Osteoblast (primary cell): Measurements from ENCODE around the gene SRRD. TPM values are rescaled to one million over a fixed set of nuclear protein-coding genes. Genes with fewer than 3 reads are reported as not detected.
A peak's percentile ranks its signal among the peaks of the same experiment; 100 is the strongest.

ENCODE experiments used
- DNase-seq: peaks from one replicate; pipeline ENCODE4 v3.0.0; 2011; ENCODE audit warnings: low spot score, mixed read lengths; ENCODE audit not compliant: insufficient read length; ENCODE audit errors: missing footprints
- H2AFZ ChIP-seq: 2 replicates; pipeline ENCODE4 v1.6.0; 2011; ENCODE audit warnings: mild to moderate bottlenecking, low read length
- H3K27ac ChIP-seq: 2 replicates; pipeline ENCODE4 v1.5.1; 2011; ENCODE audit warnings: mild to moderate bottlenecking, low read depth, low read length, moderate library complexity
- H3K27me3 ChIP-seq: 2 replicates; pipeline ENCODE4 v1.6.0; 2012; ENCODE audit warnings: mild to moderate bottlenecking, control low read depth, inconsistent platforms, low read length, moderate library complexity; ENCODE audit not compliant: insufficient read depth
- H3K36me3 ChIP-seq: 2 replicates; pipeline ENCODE4 v1.5.1; 2011; ENCODE audit warnings: mild to moderate bottlenecking, low read length, control low read depth, moderate library complexity; ENCODE audit not compliant: insufficient read depth
- H3K4me1 ChIP-seq: 2 replicates; pipeline ENCODE4 v1.5.1; 2011; ENCODE audit warnings: mild to moderate bottlenecking, low read length, control low read depth, moderate library complexity; ENCODE audit not compliant: insufficient read depth
- H3K4me2 ChIP-seq: 2 replicates; pipeline ENCODE4 v1.6.0; 2011; ENCODE audit warnings: mild to moderate bottlenecking, low read length; ENCODE audit not compliant: insufficient read depth
- H3K4me3 ChIP-seq: fragments of 200-600 bp; sonication (generic); 3 replicates; pipeline ENCODE4 v1.5.1; 2012; ENCODE audit warnings: mild to moderate bottlenecking, low read length, inconsistent platforms; ENCODE audit not compliant: insufficient read depth
- H3K79me2 ChIP-seq: 2 replicates; pipeline ENCODE4 v1.6.0; 2012; ENCODE audit warnings: mild to moderate bottlenecking, low read length, control low read depth, inconsistent platforms; ENCODE audit not compliant: insufficient read depth
- H3K9me3 ChIP-seq: 2 replicates; pipeline ENCODE4 v1.5.1; 2011; ENCODE audit warnings: low read depth, low read length, control low read depth
- H4K20me1 ChIP-seq: 2 replicates; pipeline ENCODE4 v1.6.0; 2012; ENCODE audit warnings: mild to moderate bottlenecking, low read length, control low read depth; ENCODE audit not compliant: insufficient read depth
- CTCF ChIP-seq: IDR thresholded peaks from 2 replicates; pipeline ENCODE4 v1.5.1; 2011; ENCODE audit warnings: mild to moderate bottlenecking, low read depth, low read length, moderate library complexity; ENCODE audit errors: extremely low read depth
- total RNA-seq: library from RNA; depleted of rRNA; stranded (reverse); fragments of >200 nt; gene quantifications from 2 replicates; pipeline ENCODE4 v1.2.3, GENCODE V29; 2012

Gene SRRD
- total RNA-seq, 1 donor = 11.2 TPM

DNA sequence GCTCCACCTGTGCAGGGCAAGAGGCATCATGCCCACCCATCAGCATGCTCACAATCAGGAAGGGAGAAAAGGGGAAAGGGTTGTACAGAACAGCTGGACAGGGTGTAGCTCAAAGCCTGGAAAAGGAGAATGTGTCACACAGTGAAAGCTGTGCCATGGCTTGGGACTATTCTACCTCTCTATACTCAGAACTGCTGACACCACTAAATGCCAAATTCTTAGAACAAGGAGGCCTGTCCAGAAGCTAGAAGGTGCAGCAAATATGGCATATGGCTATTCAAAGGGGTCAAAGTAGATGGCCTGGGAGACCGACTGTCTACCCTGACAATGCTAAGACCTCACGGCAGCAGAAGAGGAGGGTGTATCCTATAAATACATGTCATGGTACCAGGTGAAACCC lies 12.9 kb upstream of the SRRD start:
- H3K36me3 ChIP-seq = peaks cover 59% of the 10 kb centered on the region
- H3K27ac ChIP-seq = peak overlapping the region; percentile 48
- peak overlapping the region; percentile 8 for H3K4me2 ChIP-seq
- H2AFZ ChIP-seq = no peak overlapping the region
- H3K4me3 ChIP-seq = no peak overlapping the region
- H3K9me3 ChIP-seq = no peaks in the 10 kb centered on the region
- TF ChIP-seq CTCF = no peak
- no peak for DNase-seq
- peaks cover 14% of the 10 kb centered on the region for H3K4me1 ChIP-seq
- H4K20me1 ChIP-seq = no peaks in the 10 kb centered on the region
- peaks cover 4% of the 10 kb centered on the region for H3K79me2 ChIP-seq
- no peaks in the 10 kb centered on the region for H3K27me3 ChIP-seq

GRCh38 chr22:26471522-26471921 lies 12.2 kb upstream of the SRRD start:
- H3K36me3 ChIP-seq = peaks cover 60% of the 10 kb centered on the region
- H3K9me3 ChIP-seq = no peaks in the 10 kb centered on the region
- no peak overlapping the region for H2AFZ ChIP-seq
- H3K4me2 ChIP-seq = peak overlapping the region; percentile 8
- H3K4me1 ChIP-seq = peaks cover 14% of the 10 kb centered on the region
- no peaks in the 10 kb centered on the region for H4K20me1 ChIP-seq
- H3K79me2 ChIP-seq = peaks cover 4% of the 10 kb centered on the region
- no peak overlapping the region for H3K4me3 ChIP-seq
- no peaks in the 10 kb centered on the region for H3K27me3 ChIP-seq
- DNase-seq = peak; percentile 94
- H3K27ac ChIP-seq = peak overlapping the region; percentile 48
- TF ChIP-seq CTCF = no peak

GRCh38 chr22:26474682-26475081 lies 9.0 kb upstream of the SRRD start:
- Histone ChIP-seq H3K36me3 (peaks cover 30% of the 10 kb centered on the region), H3K79me2 (peaks cover 23% of the 10 kb centered on the region), H3K4me2 (no peak overlapping the region), H3K27ac (no peak overlapping the region), H2AFZ (no peak overlapping the region), H4K20me1 (no peaks in the 10 kb centered on the region), H3K4me1 (peaks cover 24% of the 10 kb centered on the region), H3K27me3 (no peaks in the 10 kb centered on the region), H3K9me3 (no peaks in the 10 kb centered on the region), H3K4me3 (no peak overlapping the region)
- DNase-seq = no peak
- TF ChIP-seq CTCF = no peak

GRCh38 chr22:26476705-26477340 lies 6.9 kb upstream of the SRRD start:
- no peak for TF ChIP-seq CTCF
- Histone ChIP-seq H3K79me2 (peaks cover 44% of the 10 kb centered on the region), H3K27me3 (no peaks in the 10 kb centered on the region), H3K9me3 (no peaks in the 10 kb centered on the region), H3K27ac (no peak overlapping the region), H3K4me3 (no peak overlapping the region), H3K36me3 (peaks cover 16% of the 10 kb centered on the region), H3K4me1 (peaks cover 19% of the 10 kb centered on the region), H2AFZ (no peak overlapping the region), H4K20me1 (no peaks in the 10 kb centered on the region), H3K4me2 (no peak overlapping the region)
- DNase-seq = no peak
